Measurements from ENCODE around the gene RPS13.
"Not testable (repeated sequence)": the region's sequence is repeated elsewhere in the genome, so short reads cannot be mapped to it uniquely, and the experiment has no call there.

RPS13 gene

DNA sequence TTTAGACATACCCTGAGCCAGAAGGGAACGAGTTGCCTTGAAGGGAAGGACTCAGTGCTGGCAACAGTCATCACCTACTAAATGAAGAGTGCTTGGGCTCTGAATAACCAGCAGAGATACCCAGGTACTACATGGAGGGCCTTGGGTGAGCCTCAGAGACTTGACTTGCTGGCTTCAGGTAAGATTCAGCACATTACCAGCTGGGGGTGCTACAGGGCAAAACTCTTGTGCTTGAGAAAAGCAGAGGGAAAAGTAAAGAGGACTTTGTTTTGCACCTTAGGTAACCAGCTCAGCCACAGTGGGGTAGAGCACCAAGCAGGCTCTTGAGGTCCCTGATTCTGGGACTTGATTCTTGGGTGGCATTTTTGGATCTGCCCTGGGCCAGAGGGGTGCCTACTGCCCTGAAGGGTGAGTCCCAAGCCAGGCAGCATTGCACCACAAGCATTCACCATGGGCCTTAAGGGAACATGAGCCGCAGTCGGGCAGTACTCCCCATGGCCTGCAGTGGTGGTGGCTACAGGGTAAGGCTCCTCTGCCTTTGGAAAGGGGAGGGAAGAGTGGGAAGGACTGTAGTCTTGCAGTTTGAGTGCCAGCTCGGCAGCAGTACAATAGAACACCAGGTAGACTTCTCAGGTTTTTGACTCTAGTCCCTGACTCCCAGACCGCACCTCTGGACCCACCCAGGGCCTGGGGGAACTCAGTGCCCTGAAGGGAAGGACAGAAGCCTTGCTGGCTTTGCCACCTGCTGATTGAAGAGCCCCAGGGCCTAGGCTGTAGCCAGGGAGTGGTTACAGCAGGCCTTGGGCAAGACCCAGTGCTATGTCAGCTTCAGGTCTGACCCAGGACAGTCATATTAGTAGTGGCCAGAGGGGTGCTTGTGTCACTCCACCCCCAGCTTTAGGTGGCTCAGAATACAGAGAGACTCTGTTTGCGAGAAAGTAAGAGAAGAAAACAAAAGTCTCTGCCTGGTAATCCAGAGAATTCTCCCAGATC is 40.5 kb downstream of the RPS13 start:
- DNase-seq (ENCODE audit: low read depth in 2 of 2) = no peak

DNA sequence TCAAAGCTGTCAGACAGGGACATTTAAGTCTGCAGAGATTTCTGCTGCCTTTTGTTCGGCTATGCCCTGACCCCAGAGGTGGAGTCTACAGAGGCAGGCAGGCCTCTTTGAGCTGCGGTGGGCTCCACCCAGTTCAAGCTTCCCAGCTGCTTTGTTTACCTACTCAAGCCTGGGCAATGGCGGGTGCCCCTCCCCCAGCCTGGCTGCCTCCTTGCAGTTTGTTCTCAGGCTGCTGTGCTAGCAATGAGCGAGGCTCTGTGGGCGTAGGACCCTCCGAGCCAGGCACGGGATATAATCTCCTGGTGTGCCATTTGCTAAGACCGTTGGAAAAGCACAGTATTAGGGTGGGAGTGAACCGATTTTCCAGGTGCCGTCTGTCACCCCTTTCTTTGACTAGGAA is 43.4 kb downstream of the RPS13 start:
- DNase-seq (ENCODE audit: low read depth in 2 of 2) = not testable (repeated sequence)

DNA sequence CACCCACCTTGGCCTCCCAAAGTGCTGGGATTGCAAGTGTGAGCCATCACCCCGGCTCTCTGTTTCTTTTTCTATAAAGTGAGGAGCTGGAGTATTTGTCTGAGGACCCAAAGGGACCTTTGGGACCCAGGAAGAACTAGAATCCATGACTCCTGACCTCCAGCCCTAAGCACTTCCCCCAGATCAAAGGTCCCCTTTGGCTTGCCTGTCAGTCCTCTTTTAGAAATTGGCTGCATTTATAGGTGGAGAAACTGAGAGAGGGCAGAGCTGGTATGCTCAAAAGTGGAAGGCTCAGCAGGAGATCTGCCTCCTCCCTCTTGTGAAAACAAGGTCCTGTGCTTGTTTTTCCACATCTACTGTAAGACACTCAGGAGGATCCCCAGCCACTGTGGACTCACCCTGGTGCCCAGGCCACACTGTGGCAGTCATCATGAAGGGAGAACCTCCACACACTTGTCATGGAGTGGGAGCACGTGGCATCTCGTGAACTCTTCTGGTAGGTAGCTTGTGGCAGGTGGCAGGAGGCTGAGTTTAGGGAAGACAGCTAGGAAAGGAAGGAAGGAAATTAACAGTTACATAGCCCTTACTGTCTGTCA is 50.9 kb downstream of the RPS13 start:
- no peak for DNase-seq (ENCODE audit: low read depth in 2 of 2)

DNA sequence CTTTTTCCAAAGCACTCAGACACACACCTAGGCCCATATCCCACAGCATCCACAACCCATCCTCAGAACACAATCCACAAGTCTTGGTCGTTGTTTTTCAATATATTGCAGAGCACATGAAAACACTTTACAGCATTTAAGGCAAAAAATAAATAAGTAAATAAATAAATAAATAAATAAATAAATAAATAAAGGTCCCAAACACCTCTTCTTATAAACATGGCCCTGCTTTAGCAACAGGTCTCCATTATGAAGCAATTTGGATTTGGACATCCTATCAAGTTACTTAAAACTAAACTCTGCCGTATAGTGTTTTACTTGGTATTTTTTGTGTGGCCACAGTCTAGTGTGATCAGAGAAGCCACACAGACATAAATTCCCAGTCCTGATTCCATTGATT is 52.5 kb downstream of the RPS13 start:
- DNase-seq (ENCODE audit: low read depth in 2 of 2) = no peak
